ENCODE data around the gene SH3RF3. TPM values are rescaled to one million over a fixed set of nuclear protein-coding genes. Genes with fewer than 3 reads are reported as not detected.

Gene SH3RF3
- total and polyA plus RNA-seq, 2 of the 13 experiments (the other 11 are each of a cell fraction or from before 2014, with no cell fraction given): 0.04 TPM; not detected in 1

DNA sequence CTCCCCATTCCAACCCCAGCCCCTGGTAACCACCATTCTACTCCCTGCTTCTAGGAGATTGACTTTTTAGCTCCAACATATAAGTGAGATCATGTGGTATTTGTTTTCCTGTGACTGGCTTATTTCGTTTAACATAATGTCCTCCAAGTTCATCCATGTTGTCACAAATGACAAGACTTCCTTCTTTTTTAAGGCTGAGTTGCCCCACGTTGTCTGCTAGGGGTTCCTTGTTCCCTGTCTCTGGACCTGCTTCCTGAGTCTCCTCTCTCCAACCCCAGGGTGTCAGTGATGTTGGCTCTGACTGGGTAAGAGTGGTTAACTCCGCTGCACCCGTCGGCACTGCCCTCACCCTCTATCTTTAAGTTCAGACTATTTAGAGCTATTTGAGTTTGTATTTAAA is 175.2 kb downstream of the SH3RF3 start:
- FAIRE-seq (no peak), ATAC-seq (no peak), DNase-seq (ENCODE audit: low spot score) (no peak)
- Histone ChIP-seq H3K4me3 (replicated peaks in 1 of 3; ENCODE audit: insufficient read depth in 1 of 3, low read depth in 2 of 3, low read length in 3 of 3) (no peak overlapping the region), H3K36me3 (replicated peaks in 1 of 2; ENCODE audit: control insufficient read depth in 1 of 2, insufficient read depth in 2 of 2, low read length in 2 of 2) (no peaks in the 10 kb centered on the region), H3K9ac (ENCODE audit: insufficient read depth, low read depth, low read length) (no peak overlapping the region), H3K79me2 (ENCODE audit: insufficient read depth, low read length) (no peaks in the 10 kb centered on the region), H3K9me3 (ENCODE audit: low read length) (no peaks in the 10 kb centered on the region), H2AFZ (ENCODE audit: low read length) (no peak overlapping the region), H3K27ac (ENCODE audit: extremely low read length, insufficient read depth, low read length) (no peak overlapping the region), H4K20me1 (ENCODE audit: insufficient read depth, low read length) (no peaks in the 10 kb centered on the region), H3K4me1 (ENCODE audit: insufficient read depth, low read length) (no peaks in the 10 kb centered on the region), H3K27me3 (ENCODE audit: control insufficient read depth in 1 of 2, insufficient read depth in 2 of 2, low read length in 2 of 2) (peaks cover 0 to 3% of the 10 kb centered on the region in 2 experiments; a peak in 2 of 5 replicates), H3K4me2 (ENCODE audit: low read depth, low read length) (no peak overlapping the region)
- ChIA-PET CTCF (ENCODE audit: low intra/inter-chr PET ratio, low total read pairs) (no interaction called here), POLR2A (no interaction called here)
- 50% methylated on average over 5 of the region's 5 CpGs for WGBS (ENCODE audit: low lambda C conversion rate)
- intact Hi-C loops (cut with micrococcal nuclease; ENCODE audit: unreplicated experiment): no loop called here
- BruUV-seq (replicated peaks): no TSS peak
- TF ChIP-seq NBN (conservative IDR thresholded peaks at IDR 0.05): no peak
- no peak for TF ChIP-seq ZBTB7A (CRISPR knock-in tag; IDR thresholded peaks at IDR 0.05)
- TF ChIP-seq, protein P1, sequence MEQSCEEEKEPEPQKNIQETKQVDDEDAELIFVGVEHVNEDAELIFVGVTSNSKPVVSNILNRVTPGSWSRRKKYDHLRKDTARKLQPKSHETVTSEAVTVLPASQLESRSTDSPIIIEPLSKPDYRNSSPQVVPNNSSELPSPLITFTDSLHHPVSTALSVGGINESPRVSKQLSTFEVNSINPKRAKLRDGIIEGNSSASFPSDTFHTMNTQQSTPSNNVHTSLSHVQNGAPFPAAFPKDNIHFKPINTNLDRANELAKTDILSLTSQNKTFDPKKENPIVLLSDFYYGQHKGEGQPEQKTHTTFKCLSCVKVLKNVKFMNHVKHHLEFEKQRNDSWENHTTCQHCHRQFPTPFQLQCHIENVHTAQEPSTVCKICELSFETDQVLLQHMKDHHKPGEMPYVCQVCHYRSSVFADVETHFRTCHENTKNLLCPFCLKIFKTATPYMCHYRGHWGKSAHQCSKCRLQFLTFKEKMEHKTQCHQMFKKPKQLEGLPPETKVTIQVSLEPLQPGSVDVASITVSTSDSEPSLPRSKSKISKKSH (CRISPR knock-in tag; IDR thresholded peaks at IDR 0.05; ENCODE audit: borderline replicate concordance): no peak
- TF ChIP-seq NR2F6 (IDR thresholded peaks at IDR 0.05): no peak
- TF ChIP-seq NR2F6 (CRISPR knock-in tag; IDR thresholded peaks at IDR 0.05): no peak
- TF ChIP-seq ZNF143 (CRISPR knock-in tag; IDR thresholded peaks at IDR 0.05): no peak
- TF ChIP-seq, protein P2, sequence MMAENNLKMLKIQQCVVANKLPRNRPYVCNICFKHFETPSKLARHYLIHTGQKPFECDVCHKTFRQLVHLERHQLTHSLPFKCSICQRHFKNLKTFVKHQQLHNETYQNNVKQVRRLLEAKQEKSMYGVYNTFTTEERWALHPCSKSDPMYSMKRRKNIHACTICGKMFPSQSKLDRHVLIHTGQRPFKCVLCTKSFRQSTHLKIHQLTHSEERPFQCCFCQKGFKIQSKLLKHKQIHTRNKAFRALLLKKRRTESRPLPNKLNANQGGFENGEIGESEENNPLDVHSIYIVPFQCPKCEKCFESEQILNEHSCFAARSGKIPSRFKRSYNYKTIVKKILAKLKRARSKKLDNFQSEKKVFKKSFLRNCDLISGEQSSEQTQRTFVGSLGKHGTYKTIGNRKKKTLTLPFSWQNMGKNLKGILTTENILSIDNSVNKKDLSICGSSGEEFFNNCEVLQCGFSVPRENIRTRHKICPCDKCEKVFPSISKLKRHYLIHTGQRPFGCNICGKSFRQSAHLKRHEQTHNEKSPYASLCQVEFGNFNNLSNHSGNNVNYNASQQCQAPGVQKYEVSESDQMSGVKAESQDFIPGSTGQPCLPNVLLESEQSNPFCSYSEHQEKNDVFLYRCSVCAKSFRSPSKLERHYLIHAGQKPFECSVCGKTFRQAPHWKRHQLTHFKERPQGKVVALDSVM (CRISPR knock-in tag; IDR thresholded peaks at IDR 0.05): no peak
- TF ChIP-seq, protein P3, sequence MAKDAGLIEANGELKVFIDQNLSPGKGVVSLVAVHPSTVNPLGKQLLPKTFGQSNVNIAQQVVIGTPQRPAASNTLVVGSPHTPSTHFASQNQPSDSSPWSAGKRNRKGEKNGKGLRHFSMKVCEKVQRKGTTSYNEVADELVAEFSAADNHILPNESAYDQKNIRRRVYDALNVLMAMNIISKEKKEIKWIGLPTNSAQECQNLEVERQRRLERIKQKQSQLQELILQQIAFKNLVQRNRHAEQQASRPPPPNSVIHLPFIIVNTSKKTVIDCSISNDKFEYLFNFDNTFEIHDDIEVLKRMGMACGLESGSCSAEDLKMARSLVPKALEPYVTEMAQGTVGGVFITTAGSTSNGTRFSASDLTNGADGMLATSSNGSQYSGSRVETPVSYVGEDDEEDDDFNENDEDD (CRISPR knock-in tag; IDR thresholded peaks at IDR 0.05; ENCODE audit: borderline replicate concordance): no peak
- TF ChIP-seq, protein P4, sequence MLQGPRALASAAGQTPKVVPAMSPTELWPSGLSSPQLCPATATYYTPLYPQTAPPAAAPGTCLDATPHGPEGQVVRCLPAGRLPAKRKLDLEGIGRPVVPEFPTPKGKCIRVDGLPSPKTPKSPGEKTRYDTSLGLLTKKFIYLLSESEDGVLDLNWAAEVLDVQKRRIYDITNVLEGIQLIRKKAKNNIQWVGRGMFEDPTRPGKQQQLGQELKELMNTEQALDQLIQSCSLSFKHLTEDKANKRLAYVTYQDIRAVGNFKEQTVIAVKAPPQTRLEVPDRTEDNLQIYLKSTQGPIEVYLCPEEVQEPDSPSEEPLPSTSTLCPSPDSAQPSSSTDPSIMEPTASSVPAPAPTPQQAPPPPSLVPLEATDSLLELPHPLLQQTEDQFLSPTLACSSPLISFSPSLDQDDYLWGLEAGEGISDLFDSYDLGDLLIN (CRISPR knock-in tag; IDR thresholded peaks at IDR 0.05; ENCODE audit: borderline replicate concordance): no peak
- TF ChIP-seq ZNF589 (CRISPR knock-in tag; conservative IDR thresholded peaks at IDR 0.05): no peak
- no peak for TF ChIP-seq ZEB1 (IDR thresholded peaks at IDR 0.05; ENCODE audit: insufficient replicate concordance, low read depth)
- no peak for TF ChIP-seq NRL (CRISPR knock-in tag; IDR thresholded peaks at IDR 0.05; ENCODE audit: borderline replicate concordance)
- no peak for TF ChIP-seq ZNF614 (CRISPR knock-in tag; IDR thresholded peaks at IDR 0.05; ENCODE audit: borderline replicate concordance)
- TF ChIP-seq ZBTB1 (CRISPR knock-in tag; IDR thresholded peaks at IDR 0.05; ENCODE audit: borderline replicate concordance): no peak
- no peak for TF ChIP-seq ZNF678 (CRISPR knock-in tag; IDR thresholded peaks at IDR 0.05)
- TF ChIP-seq ZNF296 (CRISPR knock-in tag; conservative IDR thresholded peaks at IDR 0.05): no peak
- in situ Hi-C loops (cut with HindIII; ENCODE audit: extremely low pct_ligation_motif_present, low pct_unique_long_range_greater_than_20kb): no loop called here
